HG02763 (cell line): ENCODE data around the gene ZNF483.
"Not testable (repeated sequence)": the region's sequence is repeated elsewhere in the genome, so short reads cannot be mapped to it uniquely, and the experiment has no call there.

Experiments used
- ATAC-seq: cut with Tn5 transposase; IDR thresholded peaks from one replicate; pipeline ENCODE4 v1.9.1; 2021; ENCODE audit warnings: mild to moderate bottlenecking, moderate library complexity; ENCODE audit not compliant: unreplicated experiment

Gene ZNF483

DNA sequence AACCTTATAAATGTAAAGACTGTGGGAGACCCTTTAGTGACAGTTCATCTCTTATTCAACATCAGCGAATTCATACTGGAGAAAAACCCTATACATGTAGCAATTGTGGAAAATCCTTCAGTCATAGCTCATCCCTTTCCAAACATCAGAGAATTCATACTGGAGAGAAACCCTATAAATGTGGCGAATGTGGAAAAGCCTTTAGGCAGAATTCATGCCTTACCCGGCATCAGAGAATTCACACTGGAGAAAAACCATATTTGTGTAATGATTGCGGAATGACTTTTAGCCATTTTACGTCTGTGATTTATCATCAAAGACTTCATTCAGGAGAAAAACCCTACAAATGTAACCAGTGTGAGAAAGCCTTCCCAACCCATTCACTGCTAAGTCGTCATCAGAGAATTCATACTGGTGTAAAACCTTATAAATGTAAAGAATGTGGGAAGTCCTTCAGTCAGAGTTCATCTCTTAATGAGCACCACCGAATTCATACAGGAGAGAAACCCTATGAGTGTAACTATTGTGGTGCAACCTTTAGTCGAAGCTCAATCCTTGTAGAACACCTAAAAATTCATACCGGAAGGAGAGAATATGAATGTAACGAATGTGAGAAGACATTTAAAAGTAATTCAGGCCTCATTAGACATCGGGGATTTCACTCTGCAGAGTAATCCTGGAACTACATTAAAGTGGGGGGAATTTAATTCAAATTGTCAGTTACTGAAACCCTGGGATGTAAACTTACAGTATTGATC lies 17.7 kb downstream of the ZNF483 start:
- no peak for ATAC-seq

DNA sequence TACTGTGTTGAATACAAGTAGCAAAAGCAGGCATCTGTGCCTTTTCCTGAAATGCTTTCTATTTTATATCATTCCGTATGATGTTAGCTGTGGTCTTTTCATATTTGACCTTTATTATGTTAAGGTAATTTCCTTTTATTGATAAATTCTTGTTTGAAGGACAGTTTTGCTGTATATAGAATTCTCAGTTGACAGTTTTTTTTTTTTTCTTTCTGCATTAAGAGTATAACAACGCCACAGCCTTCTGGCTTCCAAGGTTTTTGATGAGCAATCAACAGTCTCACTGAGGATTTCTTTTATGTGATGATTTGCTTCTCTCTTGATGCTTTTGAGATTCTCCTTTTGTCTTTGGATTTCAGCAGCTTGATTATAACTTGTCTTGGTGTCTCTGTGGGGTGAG lies 23.6 kb downstream of the ZNF483 start:
- ATAC-seq = no peak

DNA sequence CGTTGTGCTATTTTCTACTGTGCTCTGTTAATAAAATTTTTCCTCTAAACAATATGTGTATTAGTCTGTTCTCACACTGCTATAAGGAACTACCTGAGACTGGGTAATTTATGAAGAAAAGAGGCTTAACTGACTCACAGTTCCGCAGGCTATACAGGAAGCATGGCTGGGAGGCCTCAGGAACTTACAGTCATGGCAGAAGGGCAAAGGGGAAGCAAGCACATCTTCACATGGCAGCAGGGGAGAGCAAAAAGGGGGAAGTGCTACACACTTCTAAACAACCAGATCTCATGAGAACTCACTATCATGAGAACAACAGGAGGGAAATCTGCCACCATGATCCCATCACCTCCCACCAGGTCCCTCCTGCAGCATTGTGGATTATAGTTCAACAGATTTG lies 30.4 kb downstream of the ZNF483 start:
- ATAC-seq = not testable (repeated sequence)

- ATAC-seq = no peak
These were observed 34.1 kb downstream of the ZNF483 start for GRCh38 chr9:111559000-111559610.

GRCh38 chr9:111561165-111561719 lies 36.3 kb downstream of the ZNF483 start:
- no peak for ATAC-seq

DNA sequence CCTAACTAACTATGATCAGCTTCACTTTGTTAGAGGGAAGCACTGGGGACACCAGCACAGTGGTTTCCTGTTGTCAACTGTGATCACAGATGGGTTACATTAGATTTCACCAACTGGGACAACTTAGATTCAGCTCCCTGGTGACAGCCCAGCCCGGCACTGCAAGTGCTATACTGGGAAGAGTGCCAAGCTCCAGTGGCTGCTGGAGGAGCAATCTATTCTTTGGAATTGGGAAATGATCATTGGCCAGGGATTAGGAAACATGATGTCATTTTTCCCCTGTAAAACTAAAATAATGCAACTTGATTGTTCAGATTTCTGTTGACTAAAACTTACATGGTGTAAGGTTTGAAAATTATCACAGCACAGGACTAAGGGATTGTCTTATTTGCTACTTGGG lies 41.3 kb downstream of the ZNF483 start:
- no peak for ATAC-seq

- not testable (repeated sequence) for ATAC-seq
These were observed 43.1 kb downstream of the ZNF483 start for GRCh38 chr9:111568127-111568526.

- ATAC-seq = no peak
These were observed 48.1 kb downstream of the ZNF483 start for GRCh38 chr9:111572950-111573604.

DNA sequence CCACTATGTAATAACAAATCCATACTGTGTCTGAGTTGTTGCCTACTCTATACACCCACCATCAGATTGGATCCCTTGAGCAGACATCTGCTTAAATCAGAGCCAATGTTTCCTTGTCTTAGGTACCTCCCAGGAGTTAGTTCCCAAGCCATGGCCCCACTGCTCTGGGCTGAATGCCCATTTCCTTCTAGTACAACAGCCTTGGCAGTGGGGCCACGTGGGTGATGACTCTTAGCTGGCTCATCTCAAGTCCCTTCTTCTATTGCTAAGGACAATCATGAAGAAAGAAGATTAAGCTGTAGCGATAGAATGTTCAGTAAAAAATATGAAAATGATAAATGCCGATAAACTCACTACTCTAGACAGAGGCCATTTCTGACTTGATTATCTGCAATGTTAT lies 57.9 kb downstream of the ZNF483 start:
- no peak for ATAC-seq

DNA sequence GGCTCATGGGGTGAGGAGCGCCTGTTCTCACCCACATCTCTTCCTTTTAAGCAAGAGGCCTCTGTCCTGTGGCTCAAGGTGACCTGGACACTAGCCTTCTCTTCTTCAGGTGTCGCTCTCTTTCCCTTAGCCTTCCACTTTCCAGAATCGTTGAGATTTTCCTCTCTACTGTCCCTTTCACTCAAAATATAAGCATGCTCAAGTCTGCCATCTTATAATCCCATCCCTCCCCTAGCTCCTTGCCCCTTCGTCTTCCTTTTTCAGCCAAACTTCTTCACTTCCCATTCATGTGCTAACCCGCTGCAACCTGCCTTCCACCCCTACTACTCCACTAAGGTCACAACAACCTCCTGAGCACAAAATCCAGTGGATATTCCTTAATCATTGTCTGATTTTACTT lies 61.4 kb downstream of the ZNF483 start:
- no peak for ATAC-seq

DNA sequence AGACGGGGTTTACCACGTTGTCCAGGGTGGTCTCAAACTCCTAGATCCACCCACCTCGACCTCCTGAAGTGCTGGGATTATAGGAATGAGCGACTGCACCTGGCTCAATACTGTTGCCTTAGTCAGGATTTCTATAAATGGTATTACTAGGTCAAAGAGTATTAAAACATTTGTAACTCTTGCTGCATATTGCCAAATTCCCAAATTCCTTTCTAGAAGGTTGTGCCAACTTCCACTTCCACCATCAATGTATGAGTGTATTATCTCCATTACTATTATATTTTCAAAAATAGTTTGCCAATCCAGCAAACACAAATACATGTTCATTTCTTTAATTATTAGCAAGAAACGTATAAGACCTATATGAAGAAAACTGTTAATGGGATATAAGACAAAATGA lies 63.9 kb downstream of the ZNF483 start:
- ATAC-seq = no peak

DNA sequence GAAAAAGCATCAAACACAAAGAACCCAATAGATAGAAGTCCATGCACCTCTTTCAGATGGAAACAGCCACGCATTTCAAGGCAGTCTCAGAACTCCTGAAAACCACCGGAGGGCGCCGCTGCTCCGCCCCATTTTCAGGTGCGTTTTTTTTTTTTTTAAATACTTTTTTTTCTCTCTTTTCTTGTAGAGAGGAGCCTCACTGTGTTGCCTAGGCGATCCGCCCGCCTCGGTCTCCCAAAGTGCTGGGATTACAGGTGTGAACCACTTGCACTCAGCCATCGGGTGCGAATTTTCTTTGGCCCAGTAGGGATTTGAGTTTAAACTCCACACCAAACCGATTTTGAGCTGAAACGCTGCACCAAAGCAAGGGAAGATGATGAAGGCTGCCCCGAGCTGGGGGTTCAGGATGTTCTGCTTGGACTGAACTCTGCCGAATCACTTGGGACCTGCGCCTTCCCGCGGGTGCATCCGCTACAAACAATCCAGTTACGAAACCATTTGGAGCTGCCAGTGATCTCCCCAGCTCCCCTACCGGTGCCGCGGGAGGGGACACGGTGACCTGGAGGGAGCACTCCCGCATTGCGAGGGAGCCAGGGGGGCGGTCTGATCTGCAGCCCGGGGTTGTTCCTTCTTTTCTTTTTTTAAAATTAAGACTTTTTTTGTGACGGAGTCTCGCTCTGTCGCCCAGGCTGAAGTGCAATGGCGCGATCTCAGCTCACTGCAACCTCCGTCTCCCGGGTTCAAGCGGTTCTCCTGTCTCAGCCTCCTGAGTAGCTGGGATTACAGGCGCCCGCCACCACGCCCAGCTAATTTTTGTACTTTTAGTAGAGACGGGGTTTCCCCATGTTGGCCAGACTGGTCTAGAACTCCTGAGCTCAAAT lies 73.1 kb downstream of the ZNF483 start:
- no peak for ATAC-seq

DNA sequence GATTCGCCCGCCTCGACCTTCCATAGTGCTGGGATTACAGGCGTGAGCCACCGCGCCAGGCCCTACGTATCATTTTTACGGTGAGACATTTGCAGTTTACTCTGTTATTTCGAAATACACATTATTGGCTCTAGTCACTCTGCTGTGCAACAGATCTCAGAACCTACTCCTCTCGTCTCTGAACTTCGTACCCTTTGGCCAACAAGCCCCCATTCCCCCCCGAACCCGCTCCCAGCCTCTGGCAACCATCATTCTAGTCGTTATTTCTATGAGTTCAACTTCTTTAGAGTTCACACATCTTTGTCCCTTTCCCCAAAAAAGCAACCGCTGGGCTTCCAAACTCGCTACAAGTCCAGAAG lies 73.7 kb downstream of the ZNF483 start:
- no peak for ATAC-seq

DNA sequence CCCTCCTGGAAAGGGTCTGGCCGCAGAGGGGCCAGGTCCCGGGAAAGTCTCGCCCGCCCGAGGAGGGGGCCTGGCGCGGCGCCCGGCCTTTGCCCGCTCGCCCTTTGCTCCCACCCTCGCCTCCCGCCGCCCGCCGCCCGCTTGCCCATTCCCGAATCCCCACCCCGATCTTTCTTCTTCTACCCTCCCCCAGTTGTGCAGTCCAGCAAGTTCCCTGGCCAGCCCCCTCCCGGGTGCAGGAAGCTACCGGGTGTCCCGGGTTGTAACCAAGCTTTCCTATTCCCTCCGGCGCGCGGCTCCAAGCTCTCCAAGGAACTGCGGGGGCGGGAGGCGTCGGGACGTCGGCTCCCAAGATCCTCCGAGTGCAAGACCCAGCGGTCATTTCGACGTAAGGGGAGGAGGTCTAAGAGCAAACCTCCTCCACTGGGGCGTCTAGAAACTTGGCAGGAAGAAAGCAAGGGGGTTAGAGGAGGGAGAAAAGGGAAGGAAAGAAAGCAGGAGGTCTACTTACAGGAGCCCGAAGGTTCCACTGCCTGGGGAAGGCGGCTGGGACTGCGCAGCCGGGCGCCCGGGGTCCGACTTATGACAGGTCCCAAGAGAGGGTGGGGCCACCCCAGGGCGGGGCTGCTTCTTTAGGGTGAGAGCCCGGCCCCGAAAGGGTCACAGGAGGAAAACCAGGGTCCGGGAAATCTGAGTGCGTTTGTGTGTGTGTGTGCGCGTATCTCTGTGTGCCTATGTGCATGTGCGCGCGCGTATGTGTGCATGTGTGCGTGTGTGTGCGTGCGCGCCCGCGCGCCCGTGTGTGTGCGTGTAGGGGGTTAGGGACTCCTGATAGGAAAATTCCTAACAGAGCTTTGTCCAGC lies 74.3 kb downstream of the ZNF483 start, which contains the start of gene PTGR1:
Gene PTGR1 (minus strand): TSS at position 556 of the 863 bp plus-strand sequence. CDS start 2,225 bp downstream, outside the sequence.
- ATAC-seq = no peak

- ATAC-seq = no peak
These were observed 75.0 kb downstream of the ZNF483 start for GRCh38 chr9:111599955-111600343.

GRCh38 chr9:111601237-111602018 lies 76.4 kb downstream of the ZNF483 start:
- ATAC-seq = no peak

DNA sequence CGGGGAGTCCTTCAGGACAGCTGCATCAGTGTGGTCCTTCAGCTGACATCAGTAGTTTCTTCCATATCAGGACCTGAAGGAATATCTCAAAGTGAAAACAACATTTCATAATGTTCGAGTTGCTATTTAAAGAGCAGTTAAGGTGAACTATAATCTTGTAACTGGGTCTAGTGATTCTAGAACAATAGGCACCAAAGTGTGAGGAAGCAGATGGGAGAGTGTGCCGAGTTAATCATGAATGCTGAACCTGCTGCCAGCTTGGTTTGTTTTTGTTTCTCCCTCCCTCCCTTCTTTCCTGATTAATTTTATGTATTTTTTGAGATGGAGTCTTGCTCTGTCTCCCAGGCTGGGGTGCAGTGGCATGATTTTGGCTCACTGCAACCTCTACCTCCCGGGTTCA lies 78.1 kb downstream of the ZNF483 start:
- no peak for ATAC-seq

- no peak for ATAC-seq
These were observed 79.2 kb downstream of the ZNF483 start for GRCh38 chr9:111604054-111604615.

DNA sequence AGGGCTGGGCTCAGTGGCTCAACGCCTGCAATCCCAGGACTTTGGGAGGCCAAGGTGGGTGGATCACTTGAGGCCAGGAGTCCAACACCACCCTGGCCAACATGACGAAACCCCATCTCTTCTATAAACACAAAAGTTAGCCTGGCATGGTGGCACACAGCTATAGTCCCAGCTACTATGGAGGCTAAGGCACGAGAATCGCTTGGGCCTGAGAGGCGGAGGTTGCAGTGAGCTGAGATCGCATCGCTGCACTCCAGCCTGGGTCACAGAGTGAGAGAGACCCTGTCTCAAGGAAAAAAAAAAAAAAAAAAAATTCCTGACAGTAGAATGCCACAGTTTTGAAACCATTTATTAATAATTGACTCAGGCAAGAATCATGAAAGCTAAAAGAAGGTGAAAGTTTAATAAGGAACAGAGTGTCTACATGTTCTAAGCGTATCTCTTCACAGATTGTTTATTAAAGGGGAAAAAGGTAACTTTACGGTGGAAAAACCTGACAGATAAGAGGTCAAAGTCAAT lies 80.1 kb downstream of the ZNF483 start:
- no peak for ATAC-seq
